ENCODE results near the gene TSPAN3. TPM values are rescaled to one million over a fixed set of nuclear protein-coding genes. Genes with fewer than 3 reads are reported as not detected.

The TSPAN3 gene
- total and polyA plus RNA-seq, 10 of the 15 experiments (the other 5 are each of a cell fraction or from before 2014, with no cell fraction given), result 18.9 to 114 (median 57.2) TPM

- POLR2A ChIA-PET, result no interaction called here
- DNase-seq (ENCODE audit: low read depth, low spot score), result no peak
- in situ Hi-C loops (cut with MboI) (no loop called here), intact Hi-C loops (cut with micrococcal nuclease; ENCODE audit: unreplicated experiment) (no loop called here)
- Histone ChIP-seq H3K4me1 (ENCODE audit: control insufficient read depth, insufficient read depth, low read length) (no peaks in the 10 kb centered on the region), H3K36me3 (ENCODE audit: control insufficient read depth in 2 of 2, insufficient read depth in 2 of 2, low read length in 1 of 2) (no peaks in the 10 kb centered on the region), H3K4me3 (no peak overlapping the region), H2AFZ (ENCODE audit: control insufficient read depth, low read depth, low read length) (no peak overlapping the region), H3K9ac (ENCODE audit: control insufficient read depth, insufficient read depth, low read length) (no peak overlapping the region), H3K9me3 (replicated peaks; ENCODE audit: control insufficient read depth, insufficient read depth, low read length) (no peaks in the 10 kb centered on the region), H3K4me2 (ENCODE audit: control insufficient read depth, insufficient read depth) (no peak overlapping the region), H4K20me1 (ENCODE audit: control insufficient read depth, insufficient read depth) (no peaks in the 10 kb centered on the region), H3K27me3 (replicated peaks in 1 of 2; ENCODE audit: control insufficient read depth in 2 of 2, insufficient read depth in 2 of 2, low read length in 1 of 2) (no peaks in the 10 kb centered on the region), H3K79me2 (ENCODE audit: control insufficient read depth, insufficient read depth, low read length) (no peaks in the 10 kb centered on the region), H3K27ac (ENCODE audit: control insufficient read depth, insufficient read depth) (no peak overlapping the region)
- 84% methylated on average over 21 of the region's 22 CpGs for WGBS (ENCODE audit: insufficient coverage, insufficient replicate concordance, low lambda C conversion rate, missing lambda C conversion rate)
- ATAC-seq, result no peak
- no peak for TF ChIP-seq TAF1 (IDR thresholded peaks at IDR 0.05; ENCODE audit: borderline replicate concordance, low read depth, low read length)
- TF ChIP-seq MTA2 (IDR thresholded peaks at IDR 0.05; ENCODE audit: low read depth), result no peak
- TF ChIP-seq JUND (IDR thresholded peaks at IDR 0.05; ENCODE audit: low read depth, low read length), result no peak
- TF ChIP-seq PML (IDR thresholded peaks at IDR 0.05; ENCODE audit: low read length), result no peak
- no peak for TF ChIP-seq SREBF2 (IDR thresholded peaks at IDR 0.05; ENCODE audit: low read length)
- TF ChIP-seq KDM1A (IDR thresholded peaks at IDR 0.05; ENCODE audit: borderline replicate concordance), result no peak
- no peak for FAIRE-seq
- SMC1A ChIA-PET (ENCODE audit: uncharacterized antibody, unreplicated experiment), result interaction anchor here (0.7 to 22.2 kb wide), 4 partner anchors 9 to 89 kb away, joined by 3 to 375 read pairs (median 12); no protein-coding TSS in a partner anchor
- RAD21 ChIA-PET (ENCODE audit: unreplicated experiment), result interaction anchor here (9.5 kb wide), 1 partner anchor 55 kb away, joined by 189 read pairs; no protein-coding TSS in a partner anchor
- BruUV-seq (replicated peaks), result no TSS peak
- CTCF ChIA-PET, result interaction anchor here (1.9 to 17.4 kb wide), 2 partner anchors 35 to 51 kb away, joined by 5 to 483 read pairs; no protein-coding TSS in a partner anchor
These were observed 42.3 kb downstream of the TSPAN3 start for GRCh38 chr15:77028451-77029165.
